Astrocyte of the cerebellum (primary cell): Measurements from ENCODE around the gene DEGS1.
A peak's percentile ranks its signal among the peaks of the same experiment; 100 is the strongest.

Source experiments
- DNase-seq: peaks from one replicate; pipeline ENCODE4 v3.0.0-alpha.2; 2011; ENCODE audit warnings: low read depth
- H3K4me3 ChIP-seq: 2 replicates; pipeline ENCODE4 v1.5.1; 2011; ENCODE audit warnings: mild to moderate bottlenecking, low read depth, low read length, moderate library complexity
- in situ Hi-C: cut with HindIII; loops from 2 replicates; pipeline ENCODE4 v1.10.0; 2017; ENCODE audit warnings: low sequenced_read_pairs
- TF ChIP-seq, protein P1 (sequence below): IDR thresholded peaks from 2 replicates; pipeline ENCODE4 v1.5.1; 2012; ENCODE audit warnings: low read length, low read depth, moderate library complexity, mild to moderate bottlenecking; ENCODE audit errors: missing control alignments

DEGS1 gene

DNA sequence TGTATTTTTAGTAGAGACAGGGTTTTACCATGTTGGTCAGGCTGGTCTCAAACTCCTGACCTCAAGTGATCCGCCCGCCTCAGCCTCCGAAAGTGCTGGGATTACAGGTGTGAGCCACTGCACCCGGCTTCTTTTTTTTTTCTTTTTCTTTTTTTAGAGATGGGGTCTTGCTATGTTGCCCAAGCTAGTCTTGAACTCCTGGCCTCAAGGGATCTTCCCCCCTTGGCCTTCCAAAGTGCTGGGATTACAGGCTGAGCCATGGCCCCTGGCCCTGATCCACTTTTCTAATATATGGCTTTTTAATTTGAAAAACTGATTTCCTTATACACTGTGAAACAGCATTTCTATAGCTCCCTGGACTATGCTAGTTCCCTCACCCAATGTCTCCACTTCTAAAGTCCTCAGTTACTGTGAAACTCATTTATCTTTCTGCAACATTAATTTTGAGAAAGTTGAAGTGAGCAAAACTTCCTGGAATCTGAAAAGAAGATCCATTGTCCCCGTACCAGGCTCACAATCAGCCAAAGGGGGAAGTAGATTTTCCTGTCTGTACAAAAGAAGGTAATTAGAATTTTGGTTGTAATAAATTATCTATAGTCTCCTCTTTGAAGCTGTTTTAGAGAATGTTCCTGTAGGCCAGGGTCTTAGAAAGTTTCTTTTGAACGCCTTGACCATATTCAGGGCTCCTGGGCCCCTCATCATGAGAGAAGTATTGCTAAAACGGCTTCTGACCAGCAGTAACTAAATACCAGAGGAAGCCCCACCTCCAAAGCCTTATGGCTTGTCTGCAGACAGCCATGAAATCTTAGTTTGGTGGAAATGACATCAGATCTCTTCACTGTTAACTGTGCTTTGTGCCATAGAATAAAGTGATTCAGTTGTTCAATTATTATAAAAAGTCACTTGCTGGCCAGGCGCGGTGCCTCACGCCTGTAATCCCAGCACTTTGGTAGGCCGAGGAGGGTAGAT lies 34.9 kb downstream of the DEGS1 start:
- H3K4me3 ChIP-seq = no peak overlapping the region
- no peak for DNase-seq
- in situ Hi-C loops = no loop called here
- TF ChIP-seq, protein P1, sequence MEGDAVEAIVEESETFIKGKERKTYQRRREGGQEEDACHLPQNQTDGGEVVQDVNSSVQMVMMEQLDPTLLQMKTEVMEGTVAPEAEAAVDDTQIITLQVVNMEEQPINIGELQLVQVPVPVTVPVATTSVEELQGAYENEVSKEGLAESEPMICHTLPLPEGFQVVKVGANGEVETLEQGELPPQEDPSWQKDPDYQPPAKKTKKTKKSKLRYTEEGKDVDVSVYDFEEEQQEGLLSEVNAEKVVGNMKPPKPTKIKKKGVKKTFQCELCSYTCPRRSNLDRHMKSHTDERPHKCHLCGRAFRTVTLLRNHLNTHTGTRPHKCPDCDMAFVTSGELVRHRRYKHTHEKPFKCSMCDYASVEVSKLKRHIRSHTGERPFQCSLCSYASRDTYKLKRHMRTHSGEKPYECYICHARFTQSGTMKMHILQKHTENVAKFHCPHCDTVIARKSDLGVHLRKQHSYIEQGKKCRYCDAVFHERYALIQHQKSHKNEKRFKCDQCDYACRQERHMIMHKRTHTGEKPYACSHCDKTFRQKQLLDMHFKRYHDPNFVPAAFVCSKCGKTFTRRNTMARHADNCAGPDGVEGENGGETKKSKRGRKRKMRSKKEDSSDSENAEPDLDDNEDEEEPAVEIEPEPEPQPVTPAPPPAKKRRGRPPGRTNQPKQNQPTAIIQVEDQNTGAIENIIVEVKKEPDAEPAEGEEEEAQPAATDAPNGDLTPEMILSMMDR = no peak

DNA sequence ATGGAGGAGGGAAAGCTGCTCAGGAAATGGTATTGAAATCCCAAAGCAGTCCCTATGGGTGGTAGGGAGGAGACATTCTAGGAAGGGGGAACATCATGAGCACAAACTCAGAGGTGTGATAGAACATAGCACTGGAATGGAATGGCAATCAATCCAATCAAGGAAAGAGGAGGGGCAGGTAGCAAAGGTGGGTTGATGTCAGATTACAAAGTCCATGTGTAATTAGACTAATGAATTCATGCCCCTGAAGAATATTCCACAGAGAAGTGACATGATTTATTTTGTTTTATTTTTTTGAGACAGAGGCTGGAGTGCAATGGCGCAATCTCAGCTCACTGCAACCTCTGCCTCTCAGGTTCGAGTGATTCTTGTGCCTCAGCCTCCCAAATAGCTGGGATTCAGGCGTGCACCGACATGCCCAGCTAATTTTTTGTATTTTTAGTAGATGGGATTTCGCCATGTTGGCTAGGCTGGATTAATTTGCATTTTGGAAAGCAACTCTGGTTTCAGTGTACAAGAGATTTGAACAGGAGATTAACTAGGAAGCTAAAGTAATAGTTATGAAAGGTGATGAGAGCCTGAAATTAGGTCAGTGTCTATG lies 36.1 kb downstream of the DEGS1 start:
- no peak for DNase-seq
- in situ Hi-C loops = no loop called here
- TF ChIP-seq, protein P1 = no peak
- no peak overlapping the region for H3K4me3 ChIP-seq

DNA sequence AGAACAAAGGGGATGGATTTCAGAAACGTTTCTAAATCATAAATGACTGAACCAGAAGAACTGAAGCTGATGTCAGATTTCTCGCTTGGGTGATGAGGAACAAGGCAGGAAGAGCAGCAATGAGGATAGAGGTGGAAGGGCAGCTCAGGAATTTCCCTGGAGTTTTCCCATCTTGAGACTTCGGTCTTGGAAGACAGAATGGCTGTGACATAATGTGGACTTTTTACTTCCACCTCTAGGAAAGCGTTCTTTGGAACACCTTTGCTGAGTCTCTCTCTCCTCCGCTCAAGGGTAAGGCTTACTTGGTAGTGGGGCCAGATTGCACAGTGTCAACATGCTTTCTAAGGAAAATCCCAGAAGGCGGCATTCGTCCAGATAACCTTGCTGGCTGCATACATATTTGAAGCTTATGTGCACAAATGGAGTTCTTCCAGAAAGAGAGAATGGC lies 36.6 kb downstream of the DEGS1 start:
- H3K4me3 ChIP-seq = no peak overlapping the region
- DNase-seq = no peak
- in situ Hi-C loops = no loop called here
- TF ChIP-seq, protein P1 = no peak

DNA sequence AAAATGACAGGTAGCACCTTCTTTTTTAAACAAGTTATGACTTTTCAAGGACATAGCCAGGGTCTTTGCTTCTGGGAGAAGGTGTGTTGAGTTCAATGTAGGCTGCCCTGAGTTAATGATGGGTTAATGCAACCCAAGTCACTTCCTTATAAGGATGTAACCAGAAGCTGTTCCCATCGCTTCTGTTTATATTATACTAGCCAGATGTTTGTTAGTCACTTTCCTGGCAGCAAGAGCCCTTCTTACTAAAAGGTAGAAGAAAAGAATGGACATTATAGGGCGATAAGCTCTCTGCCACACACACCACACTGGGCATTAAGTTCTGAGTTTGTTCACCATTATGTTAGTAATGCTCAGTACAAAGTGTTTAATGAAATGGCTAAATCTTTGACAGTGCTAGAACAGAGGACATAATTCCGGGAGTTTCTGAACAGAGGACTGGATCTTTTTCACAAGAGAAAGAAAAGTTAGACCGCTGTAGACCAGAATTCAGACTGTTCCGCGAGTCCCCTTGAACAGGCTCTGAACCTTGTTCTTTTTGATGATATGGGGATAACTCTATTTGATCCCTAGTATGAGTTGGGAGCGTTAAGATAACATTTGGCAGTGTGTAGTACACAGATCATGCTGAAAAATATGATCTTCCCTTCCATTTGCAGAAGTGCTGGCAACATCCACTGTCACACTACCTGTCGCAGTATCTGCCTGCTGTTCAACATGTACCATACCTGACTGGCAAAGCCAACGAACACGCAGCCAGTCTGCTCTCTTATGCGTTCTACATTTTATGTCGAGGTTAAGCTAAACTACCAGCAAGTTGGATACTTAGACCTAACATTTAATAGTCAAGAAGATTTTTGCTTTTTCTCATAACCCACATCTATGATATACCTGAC lies 41.0 kb downstream of the DEGS1 start:
- TF ChIP-seq, protein P1 = no peak
- in situ Hi-C loops = no loop called here
- DNase-seq = peak; percentile 74
- H3K4me3 ChIP-seq = no peak overlapping the region

DNA sequence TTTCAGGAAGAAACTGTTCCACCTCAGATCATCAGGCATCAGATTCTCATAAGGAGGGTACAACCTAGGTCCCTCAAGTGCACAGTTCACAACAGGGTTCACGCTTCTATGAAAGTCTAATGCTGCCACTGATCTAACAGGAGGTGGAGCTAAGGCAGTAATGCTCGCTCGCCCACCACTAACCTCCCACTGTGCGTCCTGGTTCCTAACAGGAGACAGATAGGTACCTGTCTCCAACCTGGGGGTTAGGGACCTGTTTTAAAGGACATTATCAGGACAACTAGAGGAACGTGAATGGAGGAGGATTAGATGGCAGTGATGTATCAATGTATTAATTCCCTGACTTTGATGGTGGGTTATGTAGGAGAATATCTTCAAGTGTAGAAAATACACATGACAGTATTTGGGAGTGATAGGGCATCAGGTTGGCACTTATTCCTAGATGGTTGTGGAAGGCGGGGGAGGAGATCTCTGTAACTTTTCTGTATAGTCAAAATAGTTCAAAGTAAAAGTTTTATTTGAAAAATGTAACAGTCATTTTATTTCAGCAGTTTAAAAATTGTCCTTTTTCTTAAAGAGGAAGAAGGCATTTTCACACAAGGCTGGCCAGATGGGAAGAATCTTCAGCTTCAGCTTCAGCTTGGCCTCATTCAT lies 43.9 kb downstream of the DEGS1 start:
- TF ChIP-seq, protein P1 = no peak
- no peak for DNase-seq
- no peak overlapping the region for H3K4me3 ChIP-seq
- in situ Hi-C loops = no loop called here
